Measurements from ENCODE around the gene CCR4.

DNA sequence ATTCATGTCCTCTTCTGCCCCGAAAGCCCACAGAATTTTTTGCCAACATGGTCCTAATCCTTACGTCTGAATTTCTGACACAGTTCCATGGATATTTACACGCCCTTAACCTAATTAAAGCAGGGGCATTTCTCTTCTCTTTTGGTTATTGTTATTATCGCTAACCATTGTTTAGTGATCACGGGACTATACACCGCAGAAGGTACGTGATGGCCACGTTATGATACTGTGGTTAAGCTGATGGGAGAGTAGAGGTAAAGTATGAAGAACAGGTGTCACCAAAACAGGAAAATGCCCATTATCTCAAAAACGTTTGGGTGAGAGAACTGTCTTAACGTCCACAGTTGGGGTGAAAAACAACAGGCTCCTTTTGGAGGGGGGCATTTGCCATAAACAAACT lies 26.4 kb downstream of the CCR4 start:
- TF ChIP-seq EP300 (IDR thresholded peaks at IDR 0.05; ENCODE audit: borderline replicate concordance in 1 of 2, control insufficient read depth in 1 of 2, low read depth in 2 of 2, low read length in 2 of 2): no peak
- TF ChIP-seq, protein P1, sequence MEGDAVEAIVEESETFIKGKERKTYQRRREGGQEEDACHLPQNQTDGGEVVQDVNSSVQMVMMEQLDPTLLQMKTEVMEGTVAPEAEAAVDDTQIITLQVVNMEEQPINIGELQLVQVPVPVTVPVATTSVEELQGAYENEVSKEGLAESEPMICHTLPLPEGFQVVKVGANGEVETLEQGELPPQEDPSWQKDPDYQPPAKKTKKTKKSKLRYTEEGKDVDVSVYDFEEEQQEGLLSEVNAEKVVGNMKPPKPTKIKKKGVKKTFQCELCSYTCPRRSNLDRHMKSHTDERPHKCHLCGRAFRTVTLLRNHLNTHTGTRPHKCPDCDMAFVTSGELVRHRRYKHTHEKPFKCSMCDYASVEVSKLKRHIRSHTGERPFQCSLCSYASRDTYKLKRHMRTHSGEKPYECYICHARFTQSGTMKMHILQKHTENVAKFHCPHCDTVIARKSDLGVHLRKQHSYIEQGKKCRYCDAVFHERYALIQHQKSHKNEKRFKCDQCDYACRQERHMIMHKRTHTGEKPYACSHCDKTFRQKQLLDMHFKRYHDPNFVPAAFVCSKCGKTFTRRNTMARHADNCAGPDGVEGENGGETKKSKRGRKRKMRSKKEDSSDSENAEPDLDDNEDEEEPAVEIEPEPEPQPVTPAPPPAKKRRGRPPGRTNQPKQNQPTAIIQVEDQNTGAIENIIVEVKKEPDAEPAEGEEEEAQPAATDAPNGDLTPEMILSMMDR (IDR thresholded peaks at IDR 0.05 in 2 of 3, conservative IDR thresholded peaks at IDR 0.05 in 1 of 3; ENCODE audit: control insufficient read depth in 2 of 3, extremely low read depth in 1 of 3, insufficient read depth in 1 of 3, low read depth in 3 of 3, low read length in 3 of 3): no peak
- TF ChIP-seq ETV6 (conservative IDR thresholded peaks at IDR 0.05 in 1 of 2, IDR thresholded peaks at IDR 0.05 in 1 of 2; ENCODE audit: borderline replicate concordance in 1 of 2, low read depth in 1 of 2): no peak

All from GM12878 (cell line).